Keratinocyte (primary cell): ENCODE measurements around the gene ENOSF1. TPM values are rescaled to one million over a fixed set of nuclear protein-coding genes. Genes with fewer than 3 reads are reported as not detected.

ENCODE experiments used
- DNase-seq: peaks from one replicate; pipeline ENCODE4 v3.0.0-alpha.2; 2011; ENCODE audit warnings: low read depth, missing footprints, low spot score
- FAIRE-seq: peaks from 2 replicates; lab custom pipeline; 2011; peaks lifted over from hg19 to GRCh38; lab: Jason Lieb, UNC
- H2AFZ ChIP-seq: 2 replicates; pipeline ENCODE4 v1.6.0; 2012; ENCODE audit warnings: low read length, control low read depth, inconsistent platforms; ENCODE audit not compliant: control insufficient read depth
- H3K27ac ChIP-seq: 2 replicates; pipeline ENCODE4 v1.5.1; 2011; ENCODE audit warnings: low read length; ENCODE audit not compliant: control insufficient read depth, insufficient read depth
- H3K27me3 ChIP-seq: 3 replicates; pipeline ENCODE4 v1.6.0; 2011; ENCODE audit warnings: low read length; ENCODE audit not compliant: control insufficient read depth, insufficient read depth; ENCODE audit errors: extremely low read depth
- H3K36me3 ChIP-seq, 2 experiments: 2 replicates in 1 of 2; 3 replicates in 1 of 2; pipeline ENCODE4 v1.5.1; 2011; ENCODE audit warnings: low read length in 2 of 2, mild to moderate bottlenecking in 1 of 2; ENCODE audit not compliant: control insufficient read depth in 2 of 2, insufficient read depth in 2 of 2; ENCODE audit errors: extremely low read depth in 1 of 2
- H3K4me1 ChIP-seq: 3 replicates; pipeline ENCODE4 v1.5.1; 2011; ENCODE audit warnings: low read length; ENCODE audit not compliant: control insufficient read depth, insufficient read depth; ENCODE audit errors: extremely low read depth
- H3K4me2 ChIP-seq: 3 replicates; pipeline ENCODE4 v1.6.0; 2011; ENCODE audit warnings: low read depth, low read length; ENCODE audit not compliant: control insufficient read depth, insufficient read depth; ENCODE audit errors: extremely low read depth
- H3K4me3 ChIP-seq, 3 experiments: fragments of 200-600 bp in 1 of 3; sonication (generic) in 1 of 3; 2 replicates in 2 of 3; 3 replicates in 1 of 3; pipeline ENCODE4 v1.5.1; 2011 to 2016; ENCODE audit warnings: low read length in 3 of 3, mild to moderate bottlenecking in 3 of 3, control low read depth in 2 of 3, inconsistent platforms in 1 of 3, low read depth in 1 of 3, mixed read lengths in 1 of 3, mixed run types in 1 of 3, moderate library complexity in 1 of 3; ENCODE audit not compliant: control insufficient read depth in 2 of 3, insufficient read depth in 2 of 3; ENCODE audit errors: extremely low read depth in 1 of 3
- H3K79me2 ChIP-seq: 2 replicates; pipeline ENCODE4 v1.6.0; 2012; ENCODE audit warnings: low read length; ENCODE audit not compliant: control insufficient read depth, insufficient read depth
- H3K9ac ChIP-seq: 3 replicates; pipeline ENCODE4 v1.6.0; 2011; ENCODE audit warnings: low read length; ENCODE audit not compliant: control insufficient read depth, insufficient read depth; ENCODE audit errors: extremely low read depth
- H3K9me1 ChIP-seq: 3 replicates; pipeline ENCODE4 v1.6.0; 2011; ENCODE audit warnings: low read length; ENCODE audit not compliant: control insufficient read depth, insufficient read depth; ENCODE audit errors: extremely low read depth
- H3K9me3 ChIP-seq: 2 replicates; pipeline ENCODE4 v1.5.1; 2012; ENCODE audit warnings: low read depth, low read length; ENCODE audit not compliant: control insufficient read depth
- H4K20me1 ChIP-seq: 3 replicates; pipeline ENCODE4 v1.6.0; 2011; ENCODE audit warnings: low read length; ENCODE audit not compliant: control insufficient read depth, insufficient read depth; ENCODE audit errors: extremely low read depth
- EZH2 ChIP-seq: IDR thresholded peaks from one replicate; pipeline ENCODE4 v1.6.1; 2012; ENCODE audit warnings: inconsistent platforms, mild to moderate bottlenecking, low read length, moderate library complexity
- dilution Hi-C: fragments of 300-500 bp; cut with MboI; formaldehyde crosslinking; loops from one replicate; pipeline ENCODE4 v1.7.0; 2020; ENCODE audit warnings: low sequenced_read_pairs; ENCODE audit not compliant: extremely low pct_ligation_motif_present
- polyA plus RNA-seq, 5 experiments: library from polyadenylated mRNA; depleted of rRNA in 3 of 5; stranded (reverse) in 3 of 5; stranded (forward) in 1 of 5; unstranded in 1 of 5; fragments of >200 nt; gene quantifications; 1 replicate in 1 of 5; 2 replicates in 3 of 5; 3 replicates in 1 of 5; pipeline versions ENCODE4 v1.2.1 to v1.2.3, GENCODE V29; 2011 to 2012; ENCODE audit warnings: missing spikeins in 2 of 5, low read depth in 1 of 5, low replicate concordance in 1 of 5
- TF ChIP-seq, protein P1 (sequence below), 3 experiments: IDR thresholded peaks in 1 of 3; conservative IDR thresholded peaks in 1 of 3; optimal IDR thresholded peaks in 1 of 3; 2 replicates in 2 of 3; 3 replicates in 1 of 3; pipeline versions ENCODE3 to v1.5.1; 2011; ENCODE audit warnings: low read length in 3 of 3, mild to moderate bottlenecking in 3 of 3, moderate library complexity in 2 of 3, control low read depth in 1 of 3, inconsistent platforms in 1 of 3; ENCODE audit not compliant: insufficient read depth in 2 of 3; ENCODE audit errors: extremely low read depth in 1 of 3

Gene ENOSF1
- polyA plus RNA-seq, 1 donor (not counting 4 experiments of a cell fraction or from before 2014, with no cell fraction given) = 27.6 TPM

GRCh38 chr18:671405-671804 lies 41.0 kb downstream of the ENOSF1 start:
- no peaks in the 10 kb centered on the region for H3K9me1 ChIP-seq
- H3K4me1 ChIP-seq = no peaks in the 10 kb centered on the region
- no peaks in the 10 kb centered on the region for H4K20me1 ChIP-seq
- H3K9me3 ChIP-seq = no peaks in the 10 kb centered on the region
- no peak for DNase-seq
- H3K79me2 ChIP-seq = peaks cover 3% of the 10 kb centered on the region
- H3K9ac ChIP-seq = no peak overlapping the region
- peaks cover 14 to 21% of the 10 kb centered on the region in 2 experiments for H3K36me3 ChIP-seq
- H3K27me3 ChIP-seq = no peaks in the 10 kb centered on the region
- no peak overlapping the region for H3K4me3 ChIP-seq
- dilution Hi-C loops = no loop called here
- H2AFZ ChIP-seq = no peak overlapping the region
- no peak for FAIRE-seq
- TF ChIP-seq, protein P1, sequence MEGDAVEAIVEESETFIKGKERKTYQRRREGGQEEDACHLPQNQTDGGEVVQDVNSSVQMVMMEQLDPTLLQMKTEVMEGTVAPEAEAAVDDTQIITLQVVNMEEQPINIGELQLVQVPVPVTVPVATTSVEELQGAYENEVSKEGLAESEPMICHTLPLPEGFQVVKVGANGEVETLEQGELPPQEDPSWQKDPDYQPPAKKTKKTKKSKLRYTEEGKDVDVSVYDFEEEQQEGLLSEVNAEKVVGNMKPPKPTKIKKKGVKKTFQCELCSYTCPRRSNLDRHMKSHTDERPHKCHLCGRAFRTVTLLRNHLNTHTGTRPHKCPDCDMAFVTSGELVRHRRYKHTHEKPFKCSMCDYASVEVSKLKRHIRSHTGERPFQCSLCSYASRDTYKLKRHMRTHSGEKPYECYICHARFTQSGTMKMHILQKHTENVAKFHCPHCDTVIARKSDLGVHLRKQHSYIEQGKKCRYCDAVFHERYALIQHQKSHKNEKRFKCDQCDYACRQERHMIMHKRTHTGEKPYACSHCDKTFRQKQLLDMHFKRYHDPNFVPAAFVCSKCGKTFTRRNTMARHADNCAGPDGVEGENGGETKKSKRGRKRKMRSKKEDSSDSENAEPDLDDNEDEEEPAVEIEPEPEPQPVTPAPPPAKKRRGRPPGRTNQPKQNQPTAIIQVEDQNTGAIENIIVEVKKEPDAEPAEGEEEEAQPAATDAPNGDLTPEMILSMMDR (optimal IDR thresholded peaks at IDR 0.05 in 1 of 3, IDR thresholded peaks at IDR 0.05 in 1 of 3, conservative IDR thresholded peaks at IDR 0.05 in 1 of 3; ENCODE audit: extremely low read depth in 1 of 3, insufficient read depth in 2 of 3, low read length in 3 of 3) = no peak
- no peak for TF ChIP-seq EZH2
- H3K4me2 ChIP-seq = no peak overlapping the region
- H3K27ac ChIP-seq = no peak overlapping the region

- Histone ChIP-seq H3K9ac (no peak overlapping the region), H3K4me1 (no peaks in the 10 kb centered on the region), H3K79me2 (peaks cover 8% of the 10 kb centered on the region), H4K20me1 (no peaks in the 10 kb centered on the region), H3K4me3 (no peak overlapping the region), H3K27ac (no peak overlapping the region), H3K9me3 (no peaks in the 10 kb centered on the region), H3K36me3 (peaks cover 13 to 21% of the 10 kb centered on the region in 2 experiments), H3K9me1 (no peaks in the 10 kb centered on the region), H2AFZ (no peak overlapping the region), H3K4me2 (no peak overlapping the region), H3K27me3 (no peaks in the 10 kb centered on the region)
- dilution Hi-C loops = no loop called here
- FAIRE-seq (no peak), DNase-seq (no peak)
- TF ChIP-seq, protein P1 (optimal IDR thresholded peaks at IDR 0.05 in 1 of 3, IDR thresholded peaks at IDR 0.05 in 1 of 3, conservative IDR thresholded peaks at IDR 0.05 in 1 of 3; ENCODE audit: extremely low read depth in 1 of 3, insufficient read depth in 2 of 3, low read length in 3 of 3) = no peak
- no peak for TF ChIP-seq EZH2
These were observed 41.9 kb downstream of the ENOSF1 start for GRCh38 chr18:670522-670921.
